ENCODE measurements around the gene METTL16.
"Not testable (repeated sequence)": the region's sequence is repeated elsewhere in the genome, so short reads cannot be mapped to it uniquely, and the experiment has no call there.

The METTL16 gene

GRCh38 chr17:2455956-2456355 is 55.7 kb downstream of the METTL16 start:
- in situ Hi-C loops (cut with HindIII; ENCODE audit: low sequenced_read_pairs): no loop called here

DNA sequence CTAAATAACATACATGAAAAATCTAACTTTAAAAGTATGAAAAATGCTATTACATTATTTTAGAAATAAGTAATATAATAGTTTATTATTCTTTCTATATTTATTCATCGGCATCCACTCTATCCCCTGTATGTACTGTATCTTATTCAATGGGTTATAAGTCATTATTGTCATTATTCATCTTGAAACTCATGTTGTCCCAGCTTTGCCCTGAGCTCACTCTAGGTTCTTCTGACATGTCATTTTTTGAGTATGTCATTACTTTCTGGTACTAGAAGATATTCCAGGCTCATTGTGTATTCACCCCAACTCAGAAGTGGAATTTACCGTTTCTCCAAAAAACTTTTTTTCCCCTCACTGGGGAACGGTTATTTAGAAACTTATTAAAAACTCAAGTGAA is 57.8 kb downstream of the METTL16 start:
- in situ Hi-C loops (cut with HindIII; ENCODE audit: low sequenced_read_pairs): no loop called here

GRCh38 chr17:2453325-2453724 is 58.4 kb downstream of the METTL16 start:
- in situ Hi-C loops (cut with HindIII; ENCODE audit: low sequenced_read_pairs): no loop called here

DNA sequence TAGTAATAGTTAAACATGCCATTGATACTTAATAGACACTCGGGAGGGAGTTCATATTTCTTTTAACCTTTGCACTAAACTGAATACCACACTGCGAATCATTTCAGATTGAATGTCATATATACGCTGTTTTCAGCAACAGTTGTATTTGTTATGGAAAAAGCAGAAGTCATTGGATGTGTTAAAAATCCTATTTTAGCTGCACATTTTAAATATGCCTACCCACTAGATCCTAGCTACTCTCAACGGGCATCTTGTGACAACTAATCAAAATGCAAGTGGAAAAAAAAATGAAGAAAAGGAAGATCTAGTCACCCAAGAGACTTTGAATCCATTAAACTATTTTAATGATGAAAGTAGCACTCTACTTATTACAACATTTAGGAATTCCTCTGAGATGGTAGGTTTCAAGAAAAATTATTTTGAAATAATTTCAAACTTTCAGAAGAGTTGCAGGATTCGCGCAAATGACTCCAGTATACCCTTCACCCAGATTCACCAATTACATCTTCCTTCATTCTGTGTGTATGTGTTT is 59.4 kb downstream of the METTL16 start:
- in situ Hi-C loops (cut with HindIII; ENCODE audit: low sequenced_read_pairs): no loop called here

DNA sequence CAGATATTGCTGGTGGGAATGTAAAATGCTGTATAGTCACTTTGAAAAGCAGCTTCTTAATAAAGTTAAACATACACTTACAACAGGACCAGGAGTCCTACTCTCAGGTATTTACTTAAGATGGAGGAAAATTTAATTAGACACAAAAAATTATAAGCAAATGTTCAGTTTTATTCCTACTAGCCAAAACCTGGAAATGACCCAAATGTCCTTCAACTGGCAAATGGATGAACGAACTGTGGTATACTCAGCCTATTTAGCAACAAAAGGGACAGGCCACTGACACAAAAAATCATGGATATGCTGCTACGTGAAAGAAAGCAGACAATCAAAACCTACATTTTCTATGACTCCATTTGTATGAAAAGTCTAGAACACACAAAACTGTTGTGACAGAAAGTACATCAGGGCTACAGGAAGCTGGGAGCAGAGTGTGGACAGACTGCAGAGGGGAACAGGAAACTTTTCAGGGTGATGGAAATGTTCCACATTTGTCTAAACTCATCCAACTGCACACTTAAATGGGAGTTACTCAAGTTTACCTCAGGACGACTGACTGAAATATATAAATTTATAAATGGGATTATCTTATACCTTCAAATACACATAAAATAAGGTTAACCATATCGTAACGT is 61.6 kb downstream of the METTL16 start:
- in situ Hi-C loops (cut with HindIII; ENCODE audit: low sequenced_read_pairs): no loop called here

GRCh38 chr17:2449486-2449885 is 62.2 kb downstream of the METTL16 start:
- in situ Hi-C loops (cut with HindIII; ENCODE audit: low sequenced_read_pairs): no loop called here

DNA sequence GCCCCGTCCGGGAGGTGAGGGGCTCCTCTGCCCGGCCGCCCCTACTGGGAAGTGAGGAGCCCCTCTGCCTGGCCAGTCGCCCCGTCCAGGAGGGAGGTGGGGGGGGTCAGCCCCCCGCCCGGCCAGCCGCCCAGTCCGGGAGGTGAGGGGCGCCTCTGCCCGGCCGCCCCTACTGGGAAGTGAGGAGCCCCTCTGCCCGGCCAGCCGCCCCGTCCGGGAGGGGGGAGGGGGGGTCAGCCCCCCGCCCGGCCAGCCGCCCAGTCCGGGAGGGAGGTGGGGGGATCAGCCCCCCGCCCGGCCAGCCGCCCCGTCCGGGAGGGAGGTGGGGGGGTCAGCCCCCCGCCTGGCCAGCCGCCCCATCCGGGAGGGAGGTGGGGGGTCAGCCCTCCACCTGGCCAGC is 64.2 kb downstream of the METTL16 start:
- in situ Hi-C loops (cut with HindIII; ENCODE audit: low sequenced_read_pairs): not testable (repeated sequence)

DNA sequence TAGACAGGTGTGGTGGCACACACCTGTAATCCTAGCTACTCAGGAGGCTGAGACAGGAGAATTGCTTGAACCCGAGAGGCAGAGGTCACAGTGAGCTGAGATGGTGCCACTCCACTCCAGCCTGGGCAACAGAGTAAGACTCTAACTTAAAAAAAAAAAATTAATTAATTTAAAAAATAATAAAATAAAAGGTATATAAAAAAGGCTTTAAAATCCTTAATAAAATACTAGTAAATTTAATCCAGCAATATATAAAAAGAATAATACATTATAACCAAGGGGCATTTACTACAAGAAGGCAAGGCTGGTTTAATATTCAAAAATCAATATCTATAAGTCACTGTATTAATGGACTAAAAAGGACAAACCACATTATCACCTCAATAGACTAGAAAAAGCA is 66.0 kb downstream of the METTL16 start:
- in situ Hi-C loops (cut with HindIII; ENCODE audit: low sequenced_read_pairs): no loop called here

- in situ Hi-C loops (cut with HindIII; ENCODE audit: low sequenced_read_pairs): no loop called here
Observed at GRCh38 chr17:2444382-2444781, 67.3 kb downstream of the METTL16 start.

DNA sequence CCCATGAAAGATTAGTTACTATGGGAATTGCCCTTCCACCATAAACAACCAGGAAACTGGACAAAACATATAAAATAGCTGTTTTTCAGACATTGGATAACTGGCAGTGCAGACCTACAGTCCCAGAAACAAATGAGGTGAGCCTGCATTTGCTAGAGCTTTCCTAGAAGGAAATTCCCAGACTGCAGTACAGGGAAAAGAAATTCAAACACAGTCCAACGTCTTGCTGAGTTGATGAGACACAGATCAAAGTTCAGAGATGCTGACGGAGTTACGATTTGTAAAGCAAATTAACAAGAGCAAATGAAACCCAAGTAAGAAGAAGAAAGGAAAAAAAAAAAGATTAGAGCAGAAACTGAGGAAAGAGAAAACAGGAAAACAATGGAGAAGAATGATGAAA is 69.5 kb downstream of the METTL16 start:
- in situ Hi-C loops (cut with HindIII; ENCODE audit: low sequenced_read_pairs): no loop called here

DNA sequence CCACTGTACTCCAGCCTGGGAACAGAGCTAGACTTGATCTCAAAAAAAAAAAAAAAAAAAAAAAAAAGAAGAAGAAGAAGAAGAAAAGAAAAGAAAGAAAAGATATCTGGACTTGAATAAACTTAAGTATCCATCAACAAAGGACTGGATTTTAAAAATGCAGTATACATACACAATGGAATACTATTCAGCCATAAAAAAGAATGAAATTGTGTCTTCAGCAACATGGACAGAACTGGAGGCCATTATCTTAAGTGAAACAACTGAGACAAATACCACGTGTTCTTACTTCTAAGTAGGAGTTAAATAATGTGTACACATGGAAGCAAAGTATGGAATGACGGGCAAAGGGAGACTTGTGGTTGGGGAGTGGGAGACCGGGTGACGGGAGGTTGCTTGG is 70.8 kb downstream of the METTL16 start:
- in situ Hi-C loops (cut with HindIII; ENCODE audit: low sequenced_read_pairs): no loop called here

DNA sequence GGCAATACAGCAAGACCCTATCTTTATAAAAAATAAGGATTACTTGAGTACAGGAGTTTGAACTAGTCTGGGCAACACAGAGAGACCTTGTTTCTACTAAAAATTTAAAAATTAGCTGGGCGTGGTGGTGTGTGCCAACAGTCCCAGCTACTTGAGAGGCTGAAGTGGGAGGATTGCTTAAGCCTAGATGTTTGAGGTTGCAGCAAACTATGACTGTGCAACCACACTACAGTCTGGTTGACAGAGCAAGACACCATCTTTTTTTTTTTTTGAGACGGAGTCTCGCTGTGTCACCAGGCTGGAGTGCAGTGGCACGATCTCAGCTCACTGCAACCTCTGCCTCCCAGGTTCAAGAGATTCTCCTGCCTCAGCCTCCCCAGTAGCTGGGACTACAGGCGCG is 71.7 kb downstream of the METTL16 start:
- in situ Hi-C loops (cut with HindIII; ENCODE audit: low sequenced_read_pairs): not testable (repeated sequence)

GRCh38 chr17:2438823-2439222 is 72.9 kb downstream of the METTL16 start:
- in situ Hi-C loops (cut with HindIII; ENCODE audit: low sequenced_read_pairs): no loop called here

DNA sequence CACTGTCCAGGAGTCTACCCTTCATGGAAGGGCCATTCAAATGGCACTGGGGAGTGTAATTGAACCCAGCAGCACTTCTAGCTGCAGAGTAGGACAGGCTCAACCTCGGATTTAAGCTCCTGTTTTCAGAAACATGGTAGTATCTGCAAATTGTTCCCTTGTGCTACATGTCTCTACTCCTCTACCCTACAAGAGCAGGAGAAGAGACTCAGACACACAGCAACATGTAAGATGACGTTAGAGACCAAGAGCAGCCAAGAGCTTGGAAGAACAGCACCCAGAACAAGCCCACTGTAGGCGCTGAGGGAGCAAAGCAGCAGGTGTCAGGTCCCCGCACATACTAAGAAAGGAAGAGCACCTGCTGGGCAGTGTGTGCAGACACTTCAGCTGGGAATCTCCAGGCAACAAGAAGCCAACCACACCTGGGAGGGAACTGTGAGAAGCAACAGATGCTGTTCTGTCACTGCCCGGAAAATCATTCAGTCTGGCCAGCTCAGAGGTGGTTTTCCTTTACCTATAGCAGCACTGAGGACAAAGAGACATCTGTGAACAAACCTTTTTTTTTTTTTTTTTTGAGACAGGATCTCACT is 75.3 kb downstream of the METTL16 start:
- in situ Hi-C loops (cut with HindIII; ENCODE audit: low sequenced_read_pairs): no loop called here

DNA sequence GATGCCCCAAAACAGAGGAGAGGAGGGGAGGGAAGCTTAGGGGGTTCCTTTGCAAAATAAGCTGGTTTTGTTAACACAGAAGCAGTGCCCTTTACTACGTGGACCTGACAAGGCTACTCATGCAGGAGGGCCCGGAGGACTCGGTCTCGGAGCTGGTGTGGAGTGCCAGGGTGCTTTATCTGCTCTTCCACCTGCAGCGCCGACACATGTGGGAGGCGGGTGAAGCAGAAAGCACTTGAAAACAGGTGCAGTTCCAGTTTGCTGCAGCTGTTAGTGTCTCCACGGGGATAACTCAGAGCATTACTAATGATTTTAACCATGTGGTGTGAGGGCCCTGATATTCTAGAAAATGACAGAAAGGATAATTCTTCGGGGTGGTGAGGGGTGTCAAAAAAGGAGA is 75.8 kb downstream of the METTL16 start:
- in situ Hi-C loops (cut with HindIII; ENCODE audit: low sequenced_read_pairs): no loop called here

GRCh38 chr17:2435181-2435741 is 76.4 kb downstream of the METTL16 start:
- in situ Hi-C loops (cut with HindIII; ENCODE audit: low sequenced_read_pairs): no loop called here

DNA sequence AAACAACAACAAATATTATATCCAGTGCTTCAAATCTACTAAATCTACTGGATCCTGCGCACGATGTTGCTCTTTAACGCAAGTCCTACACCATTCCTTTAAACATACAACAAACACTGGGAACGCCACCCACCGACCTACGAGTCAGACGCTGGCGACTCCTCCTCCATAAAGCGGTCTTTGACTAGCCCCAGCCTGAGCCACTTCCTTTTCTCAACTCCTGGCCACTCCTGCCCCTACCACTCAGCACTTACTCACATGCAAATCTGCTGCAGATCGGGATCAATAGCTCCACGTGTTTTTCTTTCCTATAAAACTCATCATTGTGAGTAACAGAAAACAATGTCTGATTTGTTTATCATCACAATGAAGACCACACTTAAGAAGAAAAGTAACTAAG is 78.0 kb downstream of the METTL16 start:
- in situ Hi-C loops (cut with HindIII; ENCODE audit: low sequenced_read_pairs): no loop called here

DNA sequence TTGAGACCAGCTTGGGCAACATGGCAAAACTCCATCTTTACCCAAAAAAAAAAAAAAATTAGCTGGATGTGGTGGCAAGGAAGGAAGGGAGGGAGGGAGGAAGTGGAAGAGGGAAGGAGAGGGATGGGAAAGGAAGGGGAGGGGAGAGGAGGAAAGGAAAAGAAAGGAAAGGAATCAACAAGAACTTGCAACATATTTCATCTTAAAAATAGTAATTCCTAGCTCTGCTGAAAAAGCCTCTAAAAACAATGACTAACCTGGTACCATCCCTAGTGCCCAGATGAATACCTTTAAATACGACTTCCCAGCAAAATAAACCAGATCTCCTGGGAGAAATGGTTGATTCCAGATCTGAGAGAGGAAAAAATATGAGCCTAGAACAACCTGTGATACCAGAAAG is 83.8 kb downstream of the METTL16 start:
- in situ Hi-C loops (cut with HindIII; ENCODE audit: low sequenced_read_pairs): no loop called here

DNA sequence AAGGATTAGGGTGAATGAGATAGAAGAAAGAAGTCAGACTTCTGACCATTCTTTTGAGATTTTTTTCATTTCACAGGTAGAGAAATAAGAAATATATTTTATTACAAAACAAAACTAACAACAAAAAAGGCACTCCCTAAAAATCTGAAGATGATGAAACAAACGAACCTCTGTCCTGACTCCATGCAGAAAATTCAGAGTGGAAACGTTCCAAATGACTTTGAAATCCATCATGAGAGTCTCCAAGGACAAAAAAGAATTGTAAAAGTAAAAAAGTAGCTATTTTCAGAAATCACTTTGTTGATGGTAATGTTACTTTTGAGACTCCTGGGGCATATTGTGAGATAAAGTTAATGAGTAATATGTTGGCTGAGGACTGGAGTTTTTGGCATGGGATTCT is 84.5 kb downstream of the METTL16 start:
- in situ Hi-C loops (cut with HindIII; ENCODE audit: low sequenced_read_pairs): no loop called here

DNA sequence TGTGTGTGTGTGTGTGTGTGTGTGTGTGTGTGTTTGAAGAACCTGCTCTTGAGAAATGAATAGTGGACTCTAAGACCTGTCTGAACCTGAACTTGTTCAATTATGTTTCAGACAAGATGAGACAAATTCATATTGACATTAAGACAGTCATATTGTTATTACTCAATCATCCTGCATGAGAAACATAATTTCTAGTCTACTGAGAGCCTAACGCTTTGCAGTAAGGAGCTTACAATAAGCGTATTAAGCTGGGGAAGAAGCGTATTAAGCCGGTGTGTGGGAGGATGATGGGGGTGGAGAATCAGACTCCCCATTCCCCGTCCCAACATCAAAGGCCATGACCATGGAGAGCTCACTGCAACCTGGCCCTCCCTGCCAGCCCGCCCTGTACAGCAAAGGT is 88.4 kb downstream of the METTL16 start:
- in situ Hi-C loops (cut with HindIII; ENCODE audit: low sequenced_read_pairs): no loop called here

DNA sequence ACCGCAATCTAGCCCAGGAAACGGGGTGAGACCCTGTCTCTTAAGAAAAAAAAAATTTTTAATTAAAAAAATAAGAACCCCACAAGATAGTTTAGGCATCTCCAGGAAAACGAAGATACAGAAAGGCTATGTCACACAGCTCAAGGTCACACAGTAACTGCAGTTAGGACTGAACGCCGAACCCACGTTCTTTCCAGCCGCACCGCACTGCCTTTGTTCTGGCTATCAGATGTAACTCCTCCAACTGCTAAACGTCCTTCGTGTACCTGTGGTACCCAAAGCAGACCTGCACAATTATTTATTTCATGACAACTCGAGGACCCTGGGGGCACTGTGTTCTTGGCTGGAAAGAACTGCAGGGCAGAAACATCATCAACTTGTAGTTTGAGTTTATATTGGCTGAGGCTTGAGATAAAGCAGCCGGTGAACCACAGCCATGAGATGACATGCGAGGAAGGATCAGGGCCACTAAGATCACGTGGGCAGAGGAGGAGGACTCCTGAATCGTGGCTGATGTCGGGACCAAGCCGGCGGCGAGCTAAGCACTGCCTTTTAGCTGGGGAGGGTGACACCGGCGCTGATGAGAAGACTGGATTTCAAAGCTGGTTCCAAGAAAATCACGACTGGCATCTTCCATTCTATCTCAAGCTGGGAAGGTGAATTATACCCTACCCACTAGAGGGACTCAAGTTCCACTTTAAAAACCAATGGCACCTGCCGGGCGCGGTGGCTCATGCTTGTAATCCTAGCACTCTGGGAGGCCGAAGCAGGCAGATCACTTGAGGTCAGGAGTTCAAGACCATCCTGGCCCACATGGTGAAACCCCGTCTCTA is 90.2 kb downstream of the METTL16 start:
- in situ Hi-C loops (cut with HindIII; ENCODE audit: low sequenced_read_pairs): no loop called here

- in situ Hi-C loops (cut with HindIII; ENCODE audit: low sequenced_read_pairs): no loop called here
Observed at GRCh38 chr17:2420176-2420575, 91.5 kb downstream of the METTL16 start.

Measured in endothelial cell of hepatic sinusoid (primary cell).